Measurements from ENCODE around the gene TNFAIP8L1.

The TNFAIP8L1 gene

DNA sequence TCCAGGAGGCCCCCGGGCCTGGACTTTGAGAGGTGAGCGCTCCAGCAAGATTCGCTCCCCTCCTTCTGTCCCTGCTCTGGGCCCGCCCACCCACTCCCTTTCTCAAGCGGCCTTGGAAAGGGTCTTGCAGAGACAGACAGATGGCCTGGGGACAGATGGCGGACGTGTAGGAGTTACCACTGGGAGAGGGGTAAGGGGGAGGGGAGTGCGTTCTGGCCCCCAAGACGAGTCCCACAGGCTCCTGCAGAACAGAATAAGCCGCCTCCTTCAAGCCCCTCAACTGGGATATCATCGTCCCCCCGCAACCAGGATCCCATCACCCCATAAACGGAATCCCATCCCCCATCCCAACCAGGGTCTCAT, 3.6 kb upstream of the TNFAIP8L1 start:
- Histone ChIP-seq H3K4me1 (ENCODE audit: control insufficient read depth, insufficient read depth, low read length) (peaks cover 9% of the 10 kb centered on the region), H3K9me3 (ENCODE audit: control insufficient read depth, low read length) (no peaks in the 10 kb centered on the region), H3K27ac (ENCODE audit: insufficient read depth, low read depth, low read length, poor library complexity, severe bottlenecking) (no peak overlapping the region), H3K4me3 (ENCODE audit: insufficient read depth, low read depth, low read length) (peak overlapping the region; percentile 56), H3K27me3 (ENCODE audit: control insufficient read depth, insufficient read depth, low read length, poor library complexity, severe bottlenecking) (peaks cover 15% of the 10 kb centered on the region), H3K36me3 (ENCODE audit: control insufficient read depth, insufficient read depth, low read length) (no peaks in the 10 kb centered on the region)
- WGBS, 2 experiments = 23 to 30% methylated on average over 13 of the region's 13 CpGs

DNA sequence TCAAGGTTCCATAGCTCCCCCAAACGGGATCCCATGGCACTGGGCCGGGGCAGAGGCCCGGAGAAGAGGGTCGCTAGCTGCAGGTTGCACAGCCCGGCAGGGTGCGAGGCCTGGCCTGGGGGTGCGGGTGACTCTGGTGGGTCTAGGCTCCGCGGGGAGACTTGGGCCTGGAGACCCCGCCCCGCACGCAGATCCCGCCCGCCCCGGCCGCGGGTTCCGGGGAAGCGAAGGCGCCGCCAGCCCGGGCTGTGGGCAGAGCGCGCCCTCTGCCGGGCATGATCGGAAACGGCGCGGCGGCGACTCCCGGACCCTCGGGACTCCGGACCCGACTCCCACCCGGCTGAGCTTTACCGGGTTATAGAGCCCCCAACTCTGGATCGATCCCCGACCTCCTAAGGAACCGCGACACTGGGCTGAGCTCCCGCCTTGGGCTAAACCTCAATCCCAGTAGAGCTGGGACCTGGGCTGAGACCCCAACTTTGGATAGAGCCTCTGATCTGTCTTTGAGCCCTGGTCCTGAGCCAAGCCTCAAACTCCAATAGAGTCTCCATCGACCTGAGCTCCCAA, 3.1 kb upstream of the TNFAIP8L1 start:
- Histone ChIP-seq H3K9me3 (ENCODE audit: control insufficient read depth, low read length) (no peaks in the 10 kb centered on the region), H3K27me3 (ENCODE audit: control insufficient read depth, insufficient read depth, low read length, poor library complexity, severe bottlenecking) (peaks cover 15% of the 10 kb centered on the region), H3K36me3 (ENCODE audit: control insufficient read depth, insufficient read depth, low read length) (no peaks in the 10 kb centered on the region), H3K27ac (ENCODE audit: insufficient read depth, low read depth, low read length, poor library complexity, severe bottlenecking) (no peak overlapping the region), H3K4me3 (ENCODE audit: insufficient read depth, low read depth, low read length) (peak overlapping the region; percentile 56), H3K4me1 (ENCODE audit: control insufficient read depth, insufficient read depth, low read length) (peaks cover 9% of the 10 kb centered on the region)
- WGBS, 2 experiments = 1 to 2% methylated on average over 43 of the region's 43 CpGs

DNA sequence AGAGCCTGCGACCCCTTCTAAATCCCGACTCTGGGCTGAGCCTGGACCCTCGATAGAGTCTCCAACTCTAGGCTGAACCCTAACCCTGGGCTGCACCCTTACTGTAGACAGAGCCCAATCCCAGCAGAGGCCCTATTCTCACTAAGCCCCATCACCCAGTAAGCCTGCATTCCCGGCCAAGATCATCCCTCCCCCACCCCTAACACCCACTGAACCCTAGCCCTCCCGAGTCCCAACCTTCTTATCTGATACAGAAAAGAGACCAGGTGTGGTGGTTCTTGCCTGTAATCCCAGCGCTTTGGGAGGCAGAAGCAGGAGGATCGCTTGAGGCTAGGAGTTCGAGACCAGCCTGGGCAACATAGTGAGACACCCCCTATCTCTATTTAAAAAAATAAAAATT, 2.6 kb upstream of the TNFAIP8L1 start:
- Histone ChIP-seq H3K4me3 (ENCODE audit: insufficient read depth, low read depth, low read length) (no peak overlapping the region), H3K27me3 (ENCODE audit: control insufficient read depth, insufficient read depth, low read length, poor library complexity, severe bottlenecking) (peaks cover 15% of the 10 kb centered on the region), H3K4me1 (ENCODE audit: control insufficient read depth, insufficient read depth, low read length) (peaks cover 9% of the 10 kb centered on the region), H3K36me3 (ENCODE audit: control insufficient read depth, insufficient read depth, low read length) (no peaks in the 10 kb centered on the region), H3K27ac (ENCODE audit: insufficient read depth, low read depth, low read length, poor library complexity, severe bottlenecking) (no peak overlapping the region), H3K9me3 (ENCODE audit: control insufficient read depth, low read length) (no peaks in the 10 kb centered on the region)
- 73 to 79% methylated on average over 8 of the region's 8 CpGs for WGBS, 2 experiments

DNA sequence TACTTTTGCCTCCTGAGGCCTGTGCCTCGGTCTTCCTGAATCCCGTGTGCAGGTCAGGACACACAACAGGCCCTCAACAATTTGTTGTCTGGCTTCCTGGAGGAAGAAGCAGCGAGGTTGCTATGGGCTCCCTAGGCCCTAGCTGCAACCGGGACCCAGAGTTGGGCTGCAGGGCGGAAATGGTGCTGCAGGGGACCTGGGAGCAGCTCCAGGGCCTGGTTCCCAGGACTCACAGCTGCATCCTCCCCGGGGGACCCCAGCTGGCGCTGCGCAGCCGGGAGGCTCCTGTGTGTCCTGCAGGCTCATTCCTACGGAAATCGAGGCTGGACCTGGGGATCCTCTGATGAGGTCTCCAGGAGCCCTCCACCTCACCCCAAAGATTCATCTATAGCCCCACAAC, 999 bp upstream of the TNFAIP8L1 start:
- Histone ChIP-seq H3K4me3 (ENCODE audit: insufficient read depth, low read depth, low read length) (no peak overlapping the region), H3K27me3 (ENCODE audit: control insufficient read depth, insufficient read depth, low read length, poor library complexity, severe bottlenecking) (peaks cover 15% of the 10 kb centered on the region), H3K9me3 (ENCODE audit: control insufficient read depth, low read length) (no peaks in the 10 kb centered on the region), H3K4me1 (ENCODE audit: control insufficient read depth, insufficient read depth, low read length) (peaks cover 9% of the 10 kb centered on the region), H3K27ac (ENCODE audit: insufficient read depth, low read depth, low read length, poor library complexity, severe bottlenecking) (no peak overlapping the region), H3K36me3 (ENCODE audit: control insufficient read depth, insufficient read depth, low read length) (no peaks in the 10 kb centered on the region)
- WGBS, 2 experiments = 92 to 95% methylated on average over 11 of the region's 11 CpGs

DNA sequence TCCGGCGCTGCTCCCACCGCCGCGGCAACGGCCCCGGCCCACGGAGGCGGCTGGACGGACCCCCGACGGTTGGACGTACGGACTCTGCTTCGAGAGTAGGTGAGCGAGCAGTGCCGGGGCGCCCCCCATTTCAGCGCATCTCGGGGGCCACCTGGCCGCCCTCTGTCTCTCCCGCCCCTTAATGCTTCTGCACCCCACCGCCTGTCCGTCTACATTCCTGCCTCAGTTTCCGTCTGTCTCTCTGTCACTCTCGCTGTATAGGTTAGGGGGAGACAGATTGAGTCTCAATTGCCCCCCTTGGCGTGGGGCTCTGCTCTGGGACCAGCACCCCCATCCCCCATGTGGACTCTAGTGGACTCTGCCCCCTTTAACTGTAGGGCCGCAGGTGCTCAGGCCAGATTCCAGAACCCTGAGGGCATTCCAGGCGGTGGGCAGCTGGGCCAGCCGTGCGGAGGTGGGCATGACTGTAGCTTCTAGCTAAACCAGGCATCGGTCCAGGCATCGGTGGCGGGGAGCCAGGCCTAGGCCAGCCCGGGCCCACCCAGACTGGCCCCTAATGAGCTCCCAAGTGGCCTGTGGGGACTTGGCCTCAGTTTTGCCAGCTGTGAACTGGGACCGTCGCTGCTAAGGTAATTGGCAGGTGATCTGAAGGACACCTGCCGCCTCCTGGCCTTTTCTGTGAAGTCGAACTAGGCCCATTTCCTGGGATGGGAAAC, 373 bp downstream of the TNFAIP8L1 start:
- Histone ChIP-seq H3K36me3 (ENCODE audit: control insufficient read depth, insufficient read depth, low read length) (no peaks in the 10 kb centered on the region), H3K9me3 (ENCODE audit: control insufficient read depth, low read length) (no peaks in the 10 kb centered on the region), H3K4me3 (ENCODE audit: insufficient read depth, low read depth, low read length) (peak overlapping the region; percentile 61), H3K27ac (ENCODE audit: insufficient read depth, low read depth, low read length, poor library complexity, severe bottlenecking) (no peak overlapping the region), H3K4me1 (ENCODE audit: control insufficient read depth, insufficient read depth, low read length) (peaks cover 9% of the 10 kb centered on the region), H3K27me3 (ENCODE audit: control insufficient read depth, insufficient read depth, low read length, poor library complexity, severe bottlenecking) (peaks cover 15% of the 10 kb centered on the region)
- WGBS, 2 experiments = 30 to 32% methylated on average over 39 of the region's 39 CpGs

DNA sequence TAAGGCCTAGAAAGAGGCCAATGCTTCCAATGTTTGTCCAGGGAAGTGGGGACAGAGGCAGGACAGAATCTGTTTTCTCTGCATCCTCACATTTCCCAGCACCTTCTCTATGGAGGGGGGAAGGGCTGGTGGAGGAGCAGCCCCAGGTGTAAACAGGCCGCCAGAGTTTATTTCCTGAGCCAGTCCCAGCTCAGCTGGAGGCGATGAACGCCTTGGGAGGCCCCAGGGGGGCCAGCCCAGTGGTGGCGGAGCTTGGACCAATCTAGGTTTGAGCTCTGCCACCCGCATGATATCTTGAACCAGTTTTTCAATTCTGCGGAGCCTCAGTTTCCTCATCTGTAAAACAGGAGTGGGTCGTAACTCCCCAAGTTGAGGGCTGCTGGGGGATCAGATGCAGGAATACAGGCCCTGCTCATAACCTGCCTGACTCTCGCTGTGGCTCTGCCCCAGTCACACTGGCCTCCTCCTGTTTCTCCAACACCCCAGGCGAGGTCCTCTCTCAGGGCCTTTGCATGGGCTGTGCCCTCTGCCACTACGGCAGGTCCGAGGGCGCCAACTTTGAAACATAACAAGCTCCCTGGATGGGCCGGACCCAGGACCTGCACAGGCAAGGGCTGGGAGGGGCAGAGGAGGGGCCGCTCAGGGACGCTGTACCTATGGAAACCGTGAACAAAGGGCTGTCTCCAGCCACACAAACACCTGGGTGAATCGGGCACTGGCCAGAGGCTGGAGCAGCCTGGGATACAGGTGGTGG, 1.1 kb downstream of the TNFAIP8L1 start:
- H3K27me3 ChIP-seq (ENCODE audit: control insufficient read depth, insufficient read depth, low read length, poor library complexity, severe bottlenecking) = peaks cover 15% of the 10 kb centered on the region
- H3K27ac ChIP-seq (ENCODE audit: insufficient read depth, low read depth, low read length, poor library complexity, severe bottlenecking) = no peak overlapping the region
- 87% methylated on average over 17 of the region's 17 CpGs for WGBS, 2 experiments
- peaks cover 9% of the 10 kb centered on the region for H3K4me1 ChIP-seq (ENCODE audit: control insufficient read depth, insufficient read depth, low read length)
- no peak overlapping the region for H3K4me3 ChIP-seq (ENCODE audit: insufficient read depth, low read depth, low read length)
- H3K36me3 ChIP-seq (ENCODE audit: control insufficient read depth, insufficient read depth, low read length) = no peaks in the 10 kb centered on the region
- H3K9me3 ChIP-seq (ENCODE audit: control insufficient read depth, low read length) = no peaks in the 10 kb centered on the region

DNA sequence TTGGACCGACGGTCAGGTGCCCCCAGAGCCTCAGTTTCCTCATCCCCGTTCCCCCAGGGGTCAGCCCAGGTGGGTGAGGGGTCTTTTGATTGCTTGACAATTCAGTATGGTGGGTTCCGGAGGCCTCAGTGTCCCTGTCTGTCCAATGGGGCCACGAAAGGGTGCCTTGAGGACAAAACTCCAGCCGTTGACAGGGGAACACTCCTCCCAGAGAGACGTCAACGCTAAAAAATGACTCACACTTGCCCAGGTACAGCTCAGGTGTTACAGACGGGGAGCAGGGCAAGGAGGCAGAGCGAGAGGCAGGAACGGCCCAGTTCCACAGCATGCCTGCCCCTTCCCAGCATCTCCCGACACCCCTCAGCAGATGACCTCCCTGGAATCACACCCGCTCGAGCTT, 1.8 kb downstream of the TNFAIP8L1 start:
- H3K27ac ChIP-seq (ENCODE audit: insufficient read depth, low read depth, low read length, poor library complexity, severe bottlenecking) = no peak overlapping the region
- no peak overlapping the region for H3K4me3 ChIP-seq (ENCODE audit: insufficient read depth, low read depth, low read length)
- H3K27me3 ChIP-seq (ENCODE audit: control insufficient read depth, insufficient read depth, low read length, poor library complexity, severe bottlenecking) = peaks cover 15% of the 10 kb centered on the region
- no peaks in the 10 kb centered on the region for H3K9me3 ChIP-seq (ENCODE audit: control insufficient read depth, low read length)
- no peaks in the 10 kb centered on the region for H3K36me3 ChIP-seq (ENCODE audit: control insufficient read depth, insufficient read depth, low read length)
- 88 to 92% methylated on average over 14 of the region's 14 CpGs for WGBS, 2 experiments
- peaks cover 9% of the 10 kb centered on the region for H3K4me1 ChIP-seq (ENCODE audit: control insufficient read depth, insufficient read depth, low read length)

DNA sequence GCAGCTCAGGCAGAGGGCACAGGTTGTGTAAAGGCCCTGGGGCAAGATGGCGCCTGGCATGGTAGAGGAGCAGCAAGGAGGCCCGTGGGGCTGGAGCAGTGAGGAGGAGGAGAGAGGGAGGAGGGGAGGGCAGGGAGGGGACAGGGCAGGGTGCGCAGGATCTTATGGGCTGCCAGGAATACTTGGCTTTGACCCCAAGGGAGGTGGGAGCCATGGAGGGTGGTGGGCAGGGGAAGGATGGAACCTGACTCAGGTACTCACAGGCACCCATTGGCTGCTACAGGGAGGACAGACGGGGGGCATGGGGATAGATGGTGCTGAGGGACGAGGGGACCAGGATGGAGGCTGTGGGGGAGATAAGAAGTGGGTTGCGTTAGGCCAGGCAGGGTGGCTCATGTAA, 3.3 kb downstream of the TNFAIP8L1 start:
- no peak overlapping the region for H3K4me3 ChIP-seq (ENCODE audit: insufficient read depth, low read depth, low read length)
- H3K9me3 ChIP-seq (ENCODE audit: control insufficient read depth, low read length) = no peaks in the 10 kb centered on the region
- H3K27ac ChIP-seq (ENCODE audit: insufficient read depth, low read depth, low read length, poor library complexity, severe bottlenecking) = no peak overlapping the region
- H3K27me3 ChIP-seq (ENCODE audit: control insufficient read depth, insufficient read depth, low read length, poor library complexity, severe bottlenecking) = peaks cover 1% of the 10 kb centered on the region
- no peaks in the 10 kb centered on the region for H3K36me3 ChIP-seq (ENCODE audit: control insufficient read depth, insufficient read depth, low read length)
- WGBS, 2 experiments = 93% methylated on average over 6 of the region's 6 CpGs
- H3K4me1 ChIP-seq (ENCODE audit: control insufficient read depth, insufficient read depth, low read length) = peaks cover 9% of the 10 kb centered on the region

DNA sequence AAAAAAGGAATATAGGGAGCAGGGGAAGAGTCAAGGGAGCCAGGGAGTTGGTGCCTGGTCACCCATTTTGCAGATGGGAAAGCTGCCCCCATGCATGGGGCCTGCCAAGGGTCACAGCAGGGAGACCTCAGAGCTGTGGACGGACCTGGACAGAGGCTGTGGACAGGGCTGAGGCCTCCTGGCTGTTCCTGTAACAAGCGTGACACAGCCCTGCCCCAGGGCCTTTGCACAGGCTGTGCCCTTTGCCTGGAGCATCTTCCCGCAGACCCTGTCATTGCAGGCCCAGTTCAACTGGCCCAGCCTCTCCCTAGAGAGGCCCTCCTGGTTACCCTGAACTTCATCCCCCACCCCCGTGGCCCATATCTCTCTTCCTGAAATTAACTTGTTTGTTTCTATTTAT, 6.4 kb downstream of the TNFAIP8L1 start:
- peaks cover 5% of the 10 kb centered on the region for H3K4me1 ChIP-seq (ENCODE audit: control insufficient read depth, insufficient read depth, low read length)
- H3K4me3 ChIP-seq (ENCODE audit: insufficient read depth, low read depth, low read length) = no peak overlapping the region
- 87 to 93% methylated on average over 4 of the region's 4 CpGs for WGBS, 2 experiments
- H3K36me3 ChIP-seq (ENCODE audit: control insufficient read depth, insufficient read depth, low read length) = no peaks in the 10 kb centered on the region
- H3K27me3 ChIP-seq (ENCODE audit: control insufficient read depth, insufficient read depth, low read length, poor library complexity, severe bottlenecking) = no peaks in the 10 kb centered on the region
- no peaks in the 10 kb centered on the region for H3K9me3 ChIP-seq (ENCODE audit: control insufficient read depth, low read length)
- H3K27ac ChIP-seq (ENCODE audit: insufficient read depth, low read depth, low read length, poor library complexity, severe bottlenecking) = no peak overlapping the region
